ENCODE data around the gene MRPL45.
A peak's percentile ranks its signal among the peaks of the same experiment; 100 is the strongest.
"Not testable (repeated sequence)": the region's sequence is repeated elsewhere in the genome, so short reads cannot be mapped to it uniquely, and the experiment has no call there.

MRPL45 gene

DNA sequence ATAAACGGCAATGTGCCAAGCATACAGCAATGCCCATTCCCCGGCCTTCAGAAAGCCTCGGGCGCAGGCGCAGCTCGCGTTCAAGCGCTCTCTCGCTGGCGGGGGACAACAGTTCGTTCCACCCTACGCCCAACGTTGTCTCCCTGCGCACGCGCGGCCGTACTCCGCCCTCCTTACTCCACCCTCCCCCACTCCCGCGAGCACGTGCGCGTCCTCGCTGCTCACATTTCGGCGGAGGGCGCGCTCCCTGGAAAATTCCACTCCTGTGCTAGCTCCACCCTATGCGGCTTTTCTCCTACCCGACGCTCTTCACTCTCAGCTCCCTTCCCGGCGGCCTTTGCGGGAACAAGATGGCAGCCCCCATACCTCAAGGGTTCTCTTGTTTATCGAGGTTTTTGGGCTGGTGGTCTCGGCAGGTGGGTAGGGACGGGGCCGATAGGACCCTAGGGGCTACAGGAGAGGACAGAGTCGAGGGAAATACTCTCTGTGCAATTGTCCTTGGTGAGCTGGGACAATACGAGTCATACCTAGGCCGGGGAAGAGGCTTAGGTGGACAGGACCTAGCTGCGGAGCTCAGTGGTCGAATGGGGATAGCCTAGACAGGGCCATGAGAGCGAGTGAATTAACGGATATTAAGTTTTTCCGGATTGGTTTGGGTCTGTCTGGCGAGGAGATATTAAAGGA, at the start of gene MRPL45:
MRPL45 (plus strand) TSS at position 335 of the 684 bp plus-strand sequence; CDS start at position 351, 16 bp downstream.
- DNase-seq = peak; percentile 97

DNA sequence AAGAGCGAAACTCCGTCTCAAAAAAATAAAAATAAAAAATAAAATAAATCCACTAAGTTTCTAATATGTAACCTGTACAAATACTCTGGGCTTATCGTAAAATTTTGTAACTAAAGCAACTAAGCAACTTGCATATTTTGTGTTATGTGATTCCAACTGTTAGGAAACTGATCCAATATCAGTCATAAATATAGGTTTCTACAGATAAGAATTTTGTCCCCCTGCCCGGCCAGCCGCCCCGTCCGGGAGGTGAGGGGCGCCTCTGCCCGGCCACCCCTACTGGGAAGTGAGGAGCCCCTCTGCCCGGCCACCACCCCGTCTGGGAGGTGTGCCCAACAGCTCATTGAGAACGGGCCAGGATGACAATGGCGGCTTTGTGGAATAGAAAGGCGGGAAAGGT, 43.8 kb upstream of the MRPL45 start:
- DNase-seq = not testable (repeated sequence)

DNA sequence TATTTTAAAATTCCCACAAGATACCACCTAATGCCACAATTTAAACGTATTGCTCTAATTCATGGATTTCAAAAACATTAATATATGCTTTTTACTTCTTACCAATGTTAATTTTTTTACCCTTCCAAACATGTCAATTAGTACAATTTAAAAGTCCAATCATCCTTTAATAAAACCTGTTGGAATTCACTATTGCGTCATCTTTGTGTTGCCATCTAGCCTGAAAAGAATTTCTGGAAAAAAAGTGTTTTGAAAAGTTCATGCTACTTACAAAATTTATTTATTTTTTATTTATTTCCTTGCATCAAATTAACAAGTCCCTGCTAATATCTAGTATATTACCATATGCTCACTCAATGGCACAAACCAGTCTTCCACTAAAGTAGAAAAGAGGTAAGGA, 42.6 kb upstream of the MRPL45 start:
- DNase-seq = not testable (repeated sequence)

DNA sequence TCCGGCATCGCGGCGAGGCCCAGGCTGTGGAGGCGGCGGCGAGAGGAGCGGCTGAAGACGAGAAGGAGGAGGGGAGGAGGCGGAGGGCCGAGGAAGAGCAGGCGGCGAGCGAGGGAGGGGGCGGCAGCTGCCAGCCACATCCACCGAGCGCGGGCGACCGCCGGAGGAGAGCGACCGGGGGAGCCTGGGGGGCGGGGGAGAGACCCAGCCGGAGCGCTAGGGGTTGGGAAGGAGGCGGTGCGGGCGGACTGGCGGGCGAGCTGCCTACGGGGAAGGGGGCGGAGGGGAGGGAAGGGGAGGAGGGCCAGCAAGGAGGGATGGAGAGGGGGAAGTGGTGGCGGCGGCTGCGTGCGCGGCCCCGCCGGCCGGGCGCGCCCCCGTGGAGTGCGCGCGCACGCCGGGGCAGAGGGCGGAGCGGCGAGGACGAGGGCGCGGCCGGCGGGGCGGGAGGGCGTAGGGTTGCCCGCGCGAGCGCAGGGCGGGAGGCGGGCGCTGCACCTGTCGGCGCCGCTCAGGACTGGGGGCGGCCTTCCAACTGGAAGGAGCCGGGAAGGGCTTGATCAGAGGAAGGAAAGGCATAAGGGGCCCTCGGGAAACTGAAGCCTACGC, 39.9 kb upstream of the MRPL45 start:
- DNase-seq = peak; percentile 77

DNA sequence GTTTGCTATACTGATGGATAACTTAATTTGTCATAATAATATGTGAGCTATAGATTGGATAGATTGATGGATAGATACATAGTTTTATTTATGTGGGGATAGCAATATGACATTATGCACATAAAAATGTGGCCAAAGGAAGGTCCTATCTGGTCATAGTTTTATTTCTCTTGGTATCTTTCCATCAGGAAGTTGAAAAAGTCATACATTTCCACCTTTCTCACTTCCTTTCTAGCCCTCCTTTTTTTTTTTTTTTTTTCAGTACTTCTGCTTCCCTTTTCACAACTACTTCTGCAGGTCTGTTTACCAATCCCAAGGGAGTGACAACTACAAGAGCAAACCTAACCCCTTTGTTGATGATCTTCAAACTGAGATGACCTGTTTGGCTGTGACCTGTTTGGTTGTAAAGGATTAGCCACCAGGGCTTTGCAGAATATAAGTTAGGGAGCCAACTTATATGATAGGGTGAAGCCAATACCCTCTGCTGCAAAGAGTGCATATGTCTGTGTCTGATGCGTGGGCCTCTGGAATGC, 30.9 kb upstream of the MRPL45 start:
- DNase-seq = not testable (repeated sequence)

DNA sequence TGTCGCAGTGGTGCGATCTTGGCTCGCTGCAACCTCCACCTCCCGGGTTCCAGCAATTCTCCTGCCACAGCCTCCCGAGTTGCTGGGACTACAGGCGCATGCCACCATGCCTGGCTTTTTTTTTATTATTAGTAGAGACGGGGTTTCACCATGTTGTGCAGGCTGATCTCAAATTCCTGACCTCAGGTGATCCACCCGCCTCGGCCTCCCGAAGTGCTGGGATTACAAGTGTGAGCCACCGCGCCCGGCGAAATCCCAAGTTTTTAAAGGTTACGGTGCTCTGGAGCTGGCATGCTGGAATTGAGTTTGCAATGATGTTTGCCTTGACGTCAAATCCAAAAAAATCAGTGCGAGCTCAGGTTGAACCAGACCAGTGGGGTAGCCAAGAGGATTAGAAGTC, 30.4 kb upstream of the MRPL45 start:
- not testable (repeated sequence) for DNase-seq

DNA sequence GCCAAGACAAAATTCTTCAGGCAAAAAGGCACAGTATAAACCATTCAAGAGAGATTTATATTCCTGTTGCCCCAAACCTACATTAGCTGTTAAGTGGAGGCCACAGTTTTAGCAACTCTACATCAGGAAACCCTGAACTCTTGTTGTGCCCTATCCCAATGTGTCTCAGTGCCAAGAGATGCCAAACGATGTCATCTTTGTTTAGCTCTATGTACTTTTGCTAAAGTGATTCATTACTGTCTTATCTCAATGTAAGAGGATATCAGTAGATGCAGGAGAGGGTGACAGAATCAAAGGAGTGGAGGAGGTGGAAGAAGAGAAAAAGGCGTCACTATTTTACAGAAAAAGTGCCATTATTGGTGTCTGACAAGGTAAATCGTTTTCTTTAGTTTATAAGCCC, 28.8 kb upstream of the MRPL45 start:
- not testable (repeated sequence) for DNase-seq

DNA sequence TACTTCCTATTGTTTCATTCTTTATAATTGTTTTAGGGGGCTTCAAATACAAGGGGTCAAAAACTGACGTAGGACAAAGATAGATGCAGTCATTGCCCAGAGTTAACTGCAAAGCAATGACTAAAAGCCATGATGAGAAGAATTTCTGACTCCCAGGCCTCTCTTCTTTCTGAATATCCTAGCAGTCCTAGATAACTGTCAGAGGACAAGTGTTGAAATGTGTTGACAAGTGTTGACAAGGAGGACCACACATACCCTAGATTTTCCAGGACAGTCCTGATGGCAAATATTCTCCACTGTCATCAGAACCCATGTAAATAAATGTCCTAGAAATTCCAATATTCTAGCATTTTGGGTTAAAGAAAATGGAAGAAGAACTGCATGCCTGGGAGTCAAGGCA, 27.9 kb upstream of the MRPL45 start:
- DNase-seq = not testable (repeated sequence)

DNA sequence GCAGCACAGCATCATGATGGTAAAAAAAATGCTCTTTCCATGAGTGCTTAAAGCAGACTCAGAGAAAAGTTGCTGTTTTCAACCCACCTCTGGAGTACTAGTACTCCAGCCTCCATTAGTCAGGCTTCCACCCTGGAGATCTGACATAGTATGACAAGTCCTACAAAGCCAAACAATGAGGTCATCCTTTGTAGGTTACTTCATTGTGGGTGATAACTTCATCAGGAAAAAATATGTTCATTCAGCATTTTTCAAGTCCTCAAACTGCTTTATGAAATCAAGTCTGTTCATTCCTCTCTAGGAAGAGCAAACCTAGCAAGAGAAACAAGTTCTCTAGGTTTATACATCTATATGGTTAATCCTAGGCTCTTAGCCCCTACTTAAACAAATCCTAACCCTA, 27.4 kb upstream of the MRPL45 start:
- not testable (repeated sequence) for DNase-seq

DNA sequence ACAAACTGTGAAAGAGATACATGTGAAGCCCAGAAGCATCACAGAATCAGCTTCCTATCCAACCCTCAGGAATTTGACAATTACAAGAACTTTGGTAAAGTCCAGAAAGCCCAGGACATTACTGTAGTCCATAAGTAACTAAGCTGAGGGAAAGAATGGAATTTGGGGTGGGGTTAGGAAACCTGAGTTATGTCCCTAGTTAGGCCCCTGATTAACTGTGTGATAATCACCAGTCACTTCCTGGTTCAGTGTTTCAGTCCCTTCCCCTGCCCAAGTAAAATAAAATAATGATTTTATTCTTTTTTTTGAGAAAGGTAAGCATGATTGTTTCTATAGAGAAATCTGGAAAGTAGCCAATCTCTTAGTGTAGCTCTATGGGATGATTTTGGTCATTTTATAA, 11.0 kb upstream of the MRPL45 start:
- not testable (repeated sequence) for DNase-seq

DNA sequence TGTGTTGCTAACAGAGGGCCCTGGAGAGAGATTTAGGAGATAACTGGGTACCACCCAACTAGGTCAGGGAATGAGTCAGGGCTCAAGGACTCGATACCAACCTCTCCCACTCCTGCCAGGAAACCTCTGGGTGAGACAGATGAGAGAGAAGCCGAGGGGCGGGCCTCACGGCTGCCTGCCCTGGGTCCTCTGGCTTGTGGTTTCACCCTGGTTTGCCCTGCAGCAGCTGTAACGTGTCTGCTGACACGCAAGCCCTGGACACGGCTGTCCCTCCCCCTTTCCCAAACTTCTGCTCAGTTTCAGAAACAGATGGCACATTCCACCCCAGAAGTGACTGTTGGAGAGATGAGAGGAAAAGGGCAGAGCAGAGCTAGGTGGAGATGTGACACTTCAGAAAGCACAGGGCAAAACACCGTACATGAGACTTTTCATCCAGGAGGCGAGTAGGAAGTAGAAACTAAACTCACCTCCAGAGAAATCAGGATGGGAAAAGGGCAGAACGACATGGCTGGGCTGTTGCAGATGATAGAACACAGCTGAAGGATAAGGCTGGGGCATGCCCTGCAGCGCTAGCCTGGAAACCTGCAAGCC, 10.4 kb upstream of the MRPL45 start:
- peak; percentile 14 for DNase-seq

DNA sequence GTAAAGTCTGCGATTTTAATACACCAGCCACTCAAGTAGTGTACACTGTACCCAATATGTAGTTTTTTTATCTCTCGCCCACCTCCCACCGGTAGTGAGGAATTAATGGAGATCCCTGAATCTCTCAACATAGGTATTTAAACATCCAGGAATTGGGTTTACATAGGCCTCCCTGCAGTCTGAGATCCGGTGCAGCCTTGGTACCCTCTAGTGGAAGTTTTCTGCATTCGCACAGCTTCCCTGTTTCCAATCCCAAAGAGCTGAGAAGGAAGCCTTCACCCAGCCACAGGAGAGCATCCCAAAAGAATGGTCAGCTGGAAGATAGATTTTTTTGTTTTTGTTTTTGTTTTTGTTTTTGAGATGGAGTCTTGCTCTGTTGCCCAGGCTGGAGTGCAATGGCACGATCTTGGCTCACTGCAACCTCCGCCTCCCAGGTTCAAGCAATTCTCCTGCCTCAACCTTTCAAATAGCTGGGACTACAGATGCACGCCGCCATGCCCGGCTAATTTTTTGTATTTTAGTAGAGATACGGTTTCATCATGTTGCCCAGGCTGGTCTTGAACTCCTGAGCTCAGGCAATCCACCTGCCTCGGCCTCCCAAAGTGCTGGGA, 8.6 kb upstream of the MRPL45 start:
- not testable (repeated sequence) for DNase-seq

DNA sequence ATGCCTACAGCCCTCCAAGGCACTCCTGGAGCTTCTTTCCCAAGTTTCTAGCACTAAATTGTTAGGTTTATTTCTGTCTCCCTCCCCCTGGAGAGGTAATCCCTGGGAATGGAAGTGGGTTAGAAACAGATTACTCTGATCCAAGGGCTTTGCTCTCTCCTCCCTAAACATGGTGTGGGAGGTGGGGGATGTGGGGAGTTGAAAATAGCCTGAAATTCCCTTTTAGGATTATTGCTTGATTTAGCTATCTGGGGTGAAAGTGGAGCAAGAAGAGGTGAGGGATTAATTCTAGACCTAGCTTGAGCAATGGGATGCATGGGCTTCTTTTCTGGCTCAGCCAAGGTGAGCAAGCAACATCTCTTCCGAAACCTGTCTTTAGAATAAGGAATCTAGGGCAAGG, 7.2 kb upstream of the MRPL45 start:
- DNase-seq = not testable (repeated sequence)

DNA sequence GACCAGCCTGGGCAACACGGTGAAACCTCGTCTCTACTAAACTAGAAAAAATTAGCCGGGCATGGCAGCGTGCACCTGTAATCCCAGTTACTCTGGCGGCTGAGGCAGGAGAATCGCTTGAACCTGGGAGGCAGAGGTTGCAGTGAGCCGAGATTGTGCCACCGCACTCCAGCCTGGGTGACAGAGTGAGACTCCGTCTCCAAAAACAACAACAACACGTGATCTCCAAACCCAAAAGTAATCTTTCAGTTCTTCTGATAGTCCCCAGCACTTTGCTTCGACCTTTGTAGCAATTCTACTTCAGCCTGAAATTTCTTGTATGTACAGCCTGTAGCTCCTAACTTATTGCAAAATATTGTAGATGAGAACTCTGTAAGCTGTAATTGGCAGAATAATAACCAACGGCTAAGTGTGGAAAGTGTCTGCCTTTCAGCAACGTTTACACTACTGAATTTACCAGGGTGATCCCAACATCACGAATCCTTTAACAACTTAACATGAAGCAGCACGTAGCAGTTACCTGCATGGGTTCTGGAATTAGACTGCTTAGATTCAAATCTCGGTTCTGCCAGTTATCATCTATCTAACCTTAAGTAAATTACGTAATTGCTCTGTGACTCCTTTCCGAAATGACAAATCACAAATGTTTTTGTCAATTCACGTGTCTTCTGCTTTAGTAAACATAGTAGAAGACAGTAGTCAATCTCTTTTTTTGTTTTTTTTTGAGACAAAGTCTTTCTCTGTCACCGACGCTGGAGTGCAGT, 1.2 kb upstream of the MRPL45 start:
- not testable (repeated sequence) for DNase-seq

DNA sequence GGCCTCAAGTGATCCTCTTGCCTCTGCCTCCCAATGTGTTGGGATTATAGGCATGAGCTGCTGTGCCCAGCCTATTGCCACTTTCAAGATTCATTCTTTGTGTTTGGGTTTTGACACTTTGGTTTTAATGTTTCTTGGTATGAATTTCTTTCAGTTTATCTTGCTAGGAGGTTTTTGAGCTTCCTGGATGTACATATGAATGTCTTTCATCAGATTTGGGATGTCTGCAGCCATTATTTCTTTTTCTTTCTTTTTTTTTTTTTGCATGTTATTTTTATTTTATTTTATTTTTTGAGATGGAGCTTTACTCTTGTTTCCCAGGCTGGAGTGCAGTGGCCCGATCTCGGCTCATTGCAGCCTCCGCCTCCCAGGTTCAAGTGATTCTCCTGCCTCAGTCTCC, 18.5 kb downstream of the MRPL45 start:
- no peak for DNase-seq

DNA sequence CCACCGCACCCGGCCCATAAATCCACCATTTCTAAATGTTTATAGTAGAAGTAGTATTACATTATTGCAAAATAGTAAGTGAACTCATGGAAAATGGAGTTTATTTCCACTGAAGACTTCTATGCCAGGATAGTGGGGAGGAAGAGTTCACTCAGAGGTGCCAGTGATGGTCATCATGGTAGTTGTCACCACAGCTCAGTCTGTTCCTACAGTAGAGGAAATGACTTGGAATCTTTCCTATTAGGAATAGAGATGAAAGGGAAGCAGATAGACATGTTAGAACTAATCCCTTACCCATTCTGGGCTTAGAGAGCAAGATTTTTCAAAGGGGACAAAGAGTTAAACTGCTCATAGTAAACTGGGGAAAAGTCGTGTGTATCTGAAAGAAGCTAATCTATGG, 20.1 kb downstream of the MRPL45 start:
- DNase-seq = no peak

DNA sequence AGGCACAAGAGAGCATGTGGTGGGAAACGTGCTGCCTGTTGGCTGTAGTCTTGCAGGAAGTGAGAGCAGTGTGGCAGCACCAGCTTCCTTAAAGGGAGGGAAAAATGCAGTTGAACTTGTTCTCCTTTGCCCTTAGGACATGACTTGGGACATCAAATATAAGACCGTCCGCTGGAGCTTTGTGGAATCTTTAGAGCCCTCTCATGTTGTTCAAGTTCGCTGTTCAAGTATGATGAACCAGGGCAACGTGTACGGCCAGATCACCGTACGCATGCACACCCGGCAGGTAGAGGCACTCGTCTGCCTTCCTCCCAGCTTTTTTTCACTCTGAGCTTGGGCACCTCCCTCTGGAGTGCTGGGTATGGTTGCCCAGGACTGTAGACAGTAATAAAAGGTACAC, 23.5 kb downstream of the MRPL45 start:
- DNase-seq = no peak

DNA sequence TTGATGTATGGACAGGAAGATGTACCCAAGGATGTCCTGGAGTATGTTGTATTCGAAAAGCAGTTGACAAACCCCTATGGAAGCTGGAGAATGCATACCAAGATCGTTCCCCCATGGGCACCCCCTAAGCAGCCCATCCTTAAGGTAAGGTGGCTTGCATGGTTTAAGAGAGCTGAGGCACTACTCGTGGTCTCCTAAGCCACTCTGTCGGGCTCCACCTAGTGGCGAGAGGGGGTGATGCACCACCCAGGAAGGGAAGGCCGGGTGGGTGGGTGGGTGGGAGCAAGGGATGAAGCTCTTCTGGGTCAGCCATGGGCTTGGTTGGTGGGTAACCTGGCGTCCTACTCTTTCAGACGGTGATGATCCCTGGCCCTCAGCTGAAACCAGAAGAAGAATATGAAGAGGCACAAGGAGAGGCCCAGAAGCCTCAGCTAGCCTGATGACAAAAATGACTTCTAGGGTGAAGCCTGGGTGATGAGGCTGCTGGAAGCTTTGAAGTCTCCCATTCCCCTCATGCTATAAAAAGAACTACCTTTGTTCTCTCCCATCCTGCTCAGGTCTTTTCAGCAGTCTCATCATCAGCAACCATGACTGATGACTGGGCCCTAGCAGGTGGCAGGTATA, 25.3 kb downstream of the MRPL45 start:
- DNase-seq = peak; percentile 75

DNA sequence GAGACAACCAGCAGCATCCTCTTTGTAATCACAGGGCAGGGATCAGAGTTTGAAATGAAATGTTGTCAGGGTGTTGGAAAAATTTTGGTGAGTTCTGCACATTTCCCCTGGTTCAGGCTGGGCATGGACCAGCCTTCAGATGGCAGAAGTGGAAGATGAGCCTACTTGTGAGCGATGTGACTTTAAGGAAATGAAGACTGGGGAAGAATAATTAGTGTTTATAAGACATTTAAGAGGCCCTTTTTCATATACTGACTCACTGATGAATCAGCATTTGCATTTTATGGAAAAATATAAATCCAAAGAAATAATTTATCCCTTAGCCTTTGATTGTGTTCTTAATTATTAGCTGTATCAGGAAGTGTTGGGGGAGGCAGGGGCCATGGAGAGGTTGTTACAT, 25.9 kb downstream of the MRPL45 start:
- no peak for DNase-seq

DNA sequence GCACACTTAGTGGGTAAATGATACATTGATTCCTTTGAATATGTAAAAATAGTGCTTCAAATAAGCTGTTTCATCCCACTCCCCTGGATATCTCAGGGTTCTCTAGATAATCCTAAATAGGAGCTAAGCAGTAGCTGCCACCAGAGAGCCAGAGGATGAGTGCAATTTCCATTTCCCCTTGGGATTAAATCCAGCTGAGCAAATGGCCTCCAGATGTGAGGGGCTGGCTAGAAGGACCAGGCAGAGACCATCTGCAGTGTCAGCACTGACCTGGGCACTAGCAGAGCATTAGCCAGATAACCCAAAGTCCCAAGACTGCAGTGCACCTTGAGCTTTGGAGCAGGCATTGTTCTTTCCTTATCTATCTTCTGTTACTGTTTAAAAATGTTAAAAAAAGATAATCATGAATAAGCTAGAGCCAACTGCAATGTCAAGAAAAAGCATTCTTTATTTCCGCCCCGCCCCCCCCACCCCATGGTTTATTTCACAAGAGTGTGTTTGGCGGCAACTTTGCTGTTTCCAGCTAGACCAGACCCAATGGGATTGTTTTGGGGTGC, 27.3 kb downstream of the MRPL45 start:
- DNase-seq = no peak

DNA sequence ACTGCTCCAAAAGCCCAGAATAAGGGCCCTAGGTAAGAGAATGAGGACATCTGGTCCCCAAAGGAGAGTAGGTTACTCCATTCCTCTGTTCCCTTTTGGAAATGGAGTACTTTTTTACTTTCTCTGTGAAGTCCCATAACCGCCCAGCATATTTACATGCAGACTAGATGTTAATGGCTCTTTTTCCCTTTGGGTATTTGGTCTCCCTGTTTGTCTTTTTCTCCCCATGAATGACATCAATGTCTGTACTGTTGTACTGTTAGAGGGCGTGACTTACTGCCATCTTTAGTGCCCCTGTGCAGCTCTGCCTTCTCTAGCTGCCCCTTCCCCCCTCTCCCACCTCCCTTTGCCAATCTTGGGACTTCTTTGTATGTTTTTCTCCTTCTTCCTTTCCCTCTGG, 27.8 kb downstream of the MRPL45 start:
- DNase-seq = no peak

DNA sequence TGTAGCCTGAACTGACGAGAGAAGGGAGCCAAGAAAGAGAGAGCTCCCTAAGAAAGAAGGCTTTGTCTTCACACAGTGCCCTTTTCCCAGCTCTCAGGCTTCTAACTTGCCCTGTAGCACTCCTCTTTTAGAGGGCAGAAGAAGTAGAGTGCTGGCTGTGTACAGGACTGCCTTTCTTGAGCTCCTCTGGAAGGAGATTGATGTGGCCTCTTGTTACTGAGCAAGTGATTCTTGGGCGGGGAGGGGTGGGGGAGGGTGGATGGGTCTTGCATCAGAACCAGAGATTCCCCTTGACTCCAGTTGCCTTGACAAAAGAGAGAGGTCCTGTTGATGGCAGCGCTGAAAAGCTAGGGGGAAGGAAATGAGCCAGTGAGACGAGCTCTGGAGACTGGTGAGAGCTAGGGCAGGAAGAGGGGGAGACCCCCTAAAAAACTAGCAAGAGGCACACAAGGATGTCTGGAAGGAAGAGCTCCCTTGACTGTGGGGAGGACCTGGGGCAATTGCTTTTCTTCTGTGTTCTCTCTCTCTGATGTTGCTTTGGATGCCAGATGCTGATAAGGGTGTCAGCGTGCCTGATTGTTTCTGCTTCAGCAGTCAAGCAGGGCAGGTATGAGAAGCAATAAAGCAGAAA, 28.4 kb downstream of the MRPL45 start:
- no peak for DNase-seq

Measured in stimulated activated CD4-positive, alpha-beta T cell treated with anti-CD3 and anti-CD28 coated beads, Interleukin-4, amount 100 ng/mL, for 24 hours (primary cell).